ENCODE data around the gene PRR14L. TPM values are rescaled to one million over a fixed set of nuclear protein-coding genes. Genes with fewer than 3 reads are reported as not detected.
"Not testable (repeated sequence)": the region's sequence is repeated elsewhere in the genome, so short reads cannot be mapped to it uniquely, and the experiment has no call there.

PRR14L gene
- total RNA-seq, 6 donors from 2014 or later = 23.7 to 57.6 (median 40.6) TPM

- TF ChIP-seq POLR2A (IDR thresholded peaks at IDR 0.05) (no peak), CTCF (IDR thresholded peaks at IDR 0.05) (no peak), EP300 (IDR thresholded peaks at IDR 0.05) (no peak), POLR2AphosphoS5 (IDR thresholded peaks at IDR 0.05) (no peak)
- Histone ChIP-seq H3K4me3 (no peak overlapping the region), H3K9me3 (no peaks in the 10 kb centered on the region), H3K36me3 (peaks cover 0 to 79% (median 56%) of the 10 kb centered on the region in 4 donors), H3K4me1 (no peaks in the 10 kb centered on the region), H3K27ac (no peak overlapping the region), H3K27me3 (no peaks in the 10 kb centered on the region)
- ATAC-seq (ENCODE audit: low FRiP score in 2 of 2) = no peak
- DNase-seq = no peak
- WGBS, 2 donors = 89 to 95% methylated on average over 5 of the region's 5 CpGs
Observed at GRCh38 chr22:31773416-31773815, 23.5 kb upstream of the PRR14L start.

- no peaks in the 10 kb centered on the region for H3K27me3 ChIP-seq
- WGBS, 2 donors = 91 to 100% methylated on average over 4 of the region's 4 CpGs
- no peaks in the 10 kb centered on the region for H3K9me3 ChIP-seq
- ATAC-seq (ENCODE audit: low FRiP score in 2 of 2) (no peak), DNase-seq (no peak)
- H3K4me3 ChIP-seq = no peak overlapping the region
- H3K27ac ChIP-seq = no peak overlapping the region
- TF ChIP-seq EP300 (IDR thresholded peaks at IDR 0.05) (no peak), POLR2AphosphoS5 (IDR thresholded peaks at IDR 0.05) (no peak), POLR2A (IDR thresholded peaks at IDR 0.05) (no peak), CTCF (IDR thresholded peaks at IDR 0.05) (no peak)
- H3K36me3 ChIP-seq = peaks cover 17 to 96% (median 59%) of the 10 kb centered on the region in 4 donors
- no peaks in the 10 kb centered on the region for H3K4me1 ChIP-seq
Observed at GRCh38 chr22:31768422-31769059, 18.6 kb upstream of the PRR14L start.

- no peak for TF ChIP-seq CTCF (IDR thresholded peaks at IDR 0.05)
- no peak for TF ChIP-seq POLR2A (IDR thresholded peaks at IDR 0.05)
- no peak for TF ChIP-seq EP300 (IDR thresholded peaks at IDR 0.05)
- TF ChIP-seq POLR2AphosphoS5 (IDR thresholded peaks at IDR 0.05) = no peak
- no peaks in the 10 kb centered on the region for H3K4me1 ChIP-seq
Observed at GRCh38 chr22:31764785-31765184, 14.9 kb upstream of the PRR14L start.

GRCh38 chr22:31758860-31759259 is 8.9 kb upstream of the PRR14L start:
- H3K27me3 ChIP-seq; H3K4me3 ChIP-seq; H3K9me3 ChIP-seq; DNase-seq; H3K27ac ChIP-seq; ATAC-seq (ENCODE audit: low FRiP score in 2 of 2): not testable (repeated sequence)
- peaks cover 0 to 52% (median 12%) of the 10 kb centered on the region in 4 donors for H3K36me3 ChIP-seq
- 83 to 95% methylated on average over 5 of the region's 5 CpGs for WGBS, 2 donors
- peaks cover 7 to 15% (median 13%) of the 10 kb centered on the region in 4 donors for H3K4me1 ChIP-seq

More at GRCh38 chr22:31764785-31765184, 14.9 kb upstream of the PRR14L start:
- 92 to 97% methylated on average over 3 of the region's 3 CpGs for WGBS, 2 donors
- no peaks in the 10 kb centered on the region for H3K9me3 ChIP-seq
- ATAC-seq (ENCODE audit: low FRiP score in 2 of 2) (no peak), DNase-seq (no peak)
- H3K27me3 ChIP-seq = no peaks in the 10 kb centered on the region
- no peak overlapping the region for H3K4me3 ChIP-seq
- H3K27ac ChIP-seq = no peak overlapping the region
- H3K36me3 ChIP-seq = peaks cover 17 to 94% (median 48%) of the 10 kb centered on the region in 4 donors

- TF ChIP-seq POLR2AphosphoS5 (IDR thresholded peaks at IDR 0.05) = no peak
- TF ChIP-seq CTCF (IDR thresholded peaks at IDR 0.05) = no peak
- no peak for TF ChIP-seq EP300 (IDR thresholded peaks at IDR 0.05)
- TF ChIP-seq POLR2A (IDR thresholded peaks at IDR 0.05) = no peak
- Histone ChIP-seq H3K4me1 (peaks cover 15 to 27% (median 23%) of the 10 kb centered on the region in 4 donors), H3K27ac (no peak overlapping the region), H3K4me3 (no peak overlapping the region), H3K36me3 (peaks cover 0 to 38% (median 9%) of the 10 kb centered on the region in 4 donors), H3K9me3 (no peaks in the 10 kb centered on the region), H3K27me3 (no peaks in the 10 kb centered on the region)
- DNase-seq = no peak
- no peak for ATAC-seq (ENCODE audit: low FRiP score in 2 of 2)
- WGBS, 2 donors = 50 to 67% methylated on average over 1 of the region's 1 CpG
Observed at GRCh38 chr22:31757265-31757664, 7.3 kb upstream of the PRR14L start.

Data from upper lobe of left lung (tissue), 6 donors.